ENCODE results near the gene WDR18. TPM values are rescaled to one million over a fixed set of nuclear protein-coding genes. Genes with fewer than 3 reads are reported as not detected.
"Not testable (repeated sequence)": the region's sequence is repeated elsewhere in the genome, so short reads cannot be mapped to it uniquely, and the experiment has no call there.

Gene WDR18
- total RNA-seq, 1 donor from 2014 or later = 78.7 TPM

- DNase-seq (ENCODE audit: extremely low read depth, low read depth, low spot score) = no peak
Measured at GRCh38 chr19:948842-949496, 35.2 kb upstream of the WDR18 start.

- no peak for DNase-seq (ENCODE audit: extremely low read depth, low read depth, low spot score)
Measured at GRCh38 chr19:950352-951066, 33.6 kb upstream of the WDR18 start.

- DNase-seq (ENCODE audit: extremely low read depth, low read depth, low spot score) = no peak
Measured at GRCh38 chr19:952049-952679, 32.0 kb upstream of the WDR18 start.

- DNase-seq (ENCODE audit: extremely low read depth, low read depth, low spot score) = no peak
Measured at GRCh38 chr19:952680-953444, 31.3 kb upstream of the WDR18 start.

GRCh38 chr19:953445-954271 lies 30.5 kb upstream of the WDR18 start:
- DNase-seq (ENCODE audit: extremely low read depth, low read depth, low spot score) = no peak

- DNase-seq (ENCODE audit: extremely low read depth, low read depth, low spot score) = no peak
Measured at GRCh38 chr19:954272-954671, 29.9 kb upstream of the WDR18 start.

DNA sequence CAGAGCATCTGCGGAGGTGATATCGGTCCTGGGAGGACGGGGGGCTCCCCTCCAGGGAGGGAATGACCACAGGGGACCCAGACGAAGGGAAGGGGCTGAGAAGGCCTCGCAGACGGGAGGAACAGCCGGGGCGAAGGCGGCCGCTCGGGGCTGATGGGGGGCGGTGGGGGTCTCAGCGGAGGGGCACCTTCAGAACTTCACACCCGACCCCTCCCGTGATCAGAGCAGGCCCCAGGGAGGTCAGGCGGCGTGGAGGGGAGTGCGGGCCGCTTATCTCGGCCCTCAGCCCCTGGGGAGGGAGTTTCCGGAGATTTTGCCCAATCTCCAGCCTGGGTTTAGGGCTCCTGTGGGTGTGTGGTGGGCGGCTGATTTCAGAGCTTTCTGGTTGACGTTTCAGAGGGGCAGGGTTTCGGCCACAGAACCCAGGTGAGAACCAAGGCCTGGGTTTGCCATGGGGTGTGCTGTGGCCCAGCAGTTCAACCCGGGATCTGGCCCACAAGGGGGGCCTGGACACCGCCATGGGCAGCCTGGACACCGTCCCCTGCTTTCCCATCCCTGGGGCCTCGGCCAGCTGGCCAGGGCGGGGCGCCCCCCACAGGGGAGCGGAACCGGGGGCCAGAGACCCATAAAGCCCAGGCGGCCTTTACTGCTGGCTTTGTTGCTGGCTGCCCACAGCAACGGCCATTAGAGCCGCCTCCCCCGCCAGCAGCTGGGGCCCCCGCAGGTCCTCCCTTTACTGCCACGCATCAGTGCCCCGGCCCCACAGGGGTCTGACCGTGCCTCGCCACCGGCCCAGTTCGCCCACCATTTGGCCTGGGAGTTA lies 29.3 kb upstream of the WDR18 start:
- no peak for DNase-seq (ENCODE audit: extremely low read depth, low read depth, low spot score)

- DNase-seq (ENCODE audit: extremely low read depth, low read depth, low spot score) = no peak
Measured at GRCh38 chr19:955803-956765, 28.1 kb upstream of the WDR18 start.

DNA sequence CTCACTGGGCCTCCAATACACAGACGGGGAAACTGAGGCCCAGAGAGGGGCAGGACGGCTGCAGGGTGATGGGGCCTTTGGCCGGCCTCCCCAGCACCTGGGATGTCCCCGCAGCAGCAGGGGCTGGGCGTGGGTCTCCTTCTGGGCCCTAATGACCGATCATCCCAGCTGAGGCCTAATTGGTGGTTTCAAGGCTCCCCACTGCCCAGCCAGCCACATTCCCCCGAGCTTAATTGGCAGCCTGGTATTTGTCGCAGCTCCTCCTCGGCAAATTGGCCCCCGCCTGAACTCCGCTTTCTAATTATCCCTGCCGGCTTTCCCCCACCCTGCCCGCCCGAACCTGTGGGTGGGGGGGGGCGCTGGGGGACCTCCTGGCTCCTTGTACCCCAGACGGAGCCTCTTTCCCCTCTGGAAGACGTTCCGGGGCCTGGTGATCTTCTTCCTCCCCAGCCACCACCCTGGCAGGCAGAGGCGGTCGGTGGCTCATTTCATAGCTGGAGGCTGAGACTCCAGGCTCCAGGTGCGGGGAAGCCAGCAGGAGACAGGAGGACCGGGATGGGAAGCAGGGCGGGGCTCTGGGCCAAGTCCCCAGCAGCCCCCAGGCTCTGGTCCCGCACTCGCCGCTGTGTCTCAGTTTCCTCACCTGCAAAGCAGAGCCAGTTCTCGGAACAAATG lies 27.2 kb upstream of the WDR18 start:
- DNase-seq (ENCODE audit: extremely low read depth, low read depth, low spot score) = no peak

- not testable (repeated sequence) for DNase-seq (ENCODE audit: extremely low read depth, low read depth, low spot score)
Measured at GRCh38 chr19:957578-957977, 26.6 kb upstream of the WDR18 start.

- DNase-seq (ENCODE audit: extremely low read depth, low read depth, low spot score) = no peak
Measured at GRCh38 chr19:958967-959855, 24.9 kb upstream of the WDR18 start.

DNA sequence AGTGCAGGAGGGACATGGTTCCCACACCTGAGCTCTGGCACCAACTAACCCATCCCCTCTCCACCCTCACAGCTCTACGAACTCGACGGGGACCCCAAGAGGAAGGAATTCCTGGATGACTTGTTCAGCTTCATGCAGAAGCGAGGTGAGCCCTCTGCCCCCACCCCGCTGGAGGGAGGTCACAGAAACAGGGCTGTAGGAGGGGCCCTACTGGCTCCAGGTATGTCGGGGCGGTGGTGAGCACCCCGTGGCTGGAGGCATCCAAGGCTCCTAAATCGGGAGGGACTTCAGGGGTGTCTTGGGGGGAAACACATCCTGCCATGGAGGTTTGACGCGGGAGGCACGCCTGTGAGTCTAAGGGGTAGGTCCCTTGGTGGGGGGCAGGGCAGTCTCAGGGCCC lies 24.1 kb upstream of the WDR18 start:
- DNase-seq (ENCODE audit: extremely low read depth, low read depth, low spot score) = no peak

GRCh38 chr19:960601-960938 lies 23.6 kb upstream of the WDR18 start:
- no peak for DNase-seq (ENCODE audit: extremely low read depth, low read depth, low spot score)

- DNase-seq (ENCODE audit: extremely low read depth, low read depth, low spot score) = no peak
Measured at GRCh38 chr19:961866-962620, 22.1 kb upstream of the WDR18 start.

DNA sequence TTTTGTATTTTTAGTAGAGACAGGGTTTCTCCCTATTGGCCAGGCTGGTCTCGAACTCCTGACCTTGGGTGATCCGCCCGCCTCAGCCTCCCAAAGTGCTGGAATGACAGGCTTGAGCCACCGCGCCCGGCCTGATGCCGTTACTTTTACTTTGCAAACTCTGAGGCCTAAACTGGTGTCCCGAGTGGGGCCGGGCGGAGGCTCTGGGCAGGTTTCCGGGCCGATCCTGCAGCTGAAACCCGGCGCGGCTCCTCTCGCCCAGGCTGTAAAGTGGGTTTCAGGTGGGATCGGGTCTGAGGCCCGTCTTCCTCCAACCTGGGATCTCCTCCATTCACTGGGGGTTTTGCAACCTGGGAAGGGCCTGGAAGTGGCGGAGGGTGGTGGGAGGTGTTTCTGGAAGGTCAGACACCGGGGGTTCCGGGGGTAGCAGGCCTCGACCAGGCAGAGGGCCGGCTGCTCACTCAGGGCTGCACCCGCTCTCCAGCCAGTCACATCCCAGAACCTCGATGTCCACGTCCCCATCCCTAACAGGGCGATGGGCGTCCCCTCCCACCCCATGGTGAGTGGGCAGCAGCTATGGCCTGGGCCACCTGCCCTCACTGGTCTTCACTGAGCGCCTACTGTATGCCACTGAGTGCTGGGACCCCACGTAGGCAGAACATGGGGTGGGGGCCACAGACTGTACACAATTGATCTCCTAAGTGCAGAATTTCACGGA lies 21.3 kb upstream of the WDR18 start:
- DNase-seq (ENCODE audit: extremely low read depth, low read depth, low spot score) = no peak

DNA sequence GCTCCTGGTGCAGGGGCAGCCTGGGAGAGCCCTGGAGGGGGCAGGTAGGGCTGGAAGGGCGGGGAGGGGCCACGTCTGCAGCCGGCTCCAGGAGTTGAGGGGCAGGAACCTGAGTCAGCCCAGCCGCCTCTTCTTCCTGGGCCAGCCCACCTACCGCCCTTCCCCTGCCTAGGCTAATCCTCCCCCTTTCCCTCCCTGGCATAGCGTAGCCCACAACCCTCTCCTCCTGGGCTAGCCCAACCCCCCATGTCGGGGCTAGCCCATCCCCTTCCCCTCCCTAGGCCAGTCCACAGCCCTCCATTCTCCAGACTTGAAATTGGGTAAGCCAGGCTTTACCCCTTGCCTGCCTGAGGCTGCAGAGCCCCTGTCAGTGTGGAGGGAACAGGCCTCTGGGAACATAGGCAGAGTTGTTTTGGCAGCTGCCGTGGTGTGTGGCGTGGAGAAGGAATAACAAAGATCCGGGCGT lies 20.6 kb upstream of the WDR18 start:
- DNase-seq (ENCODE audit: extremely low read depth, low read depth, low spot score) = no peak
